ENCODE measurements around the gene ZNRF3.
"Not testable (repeated sequence)": the region's sequence is repeated elsewhere in the genome, so short reads cannot be mapped to it uniquely, and the experiment has no call there.

ZNRF3 gene

DNA sequence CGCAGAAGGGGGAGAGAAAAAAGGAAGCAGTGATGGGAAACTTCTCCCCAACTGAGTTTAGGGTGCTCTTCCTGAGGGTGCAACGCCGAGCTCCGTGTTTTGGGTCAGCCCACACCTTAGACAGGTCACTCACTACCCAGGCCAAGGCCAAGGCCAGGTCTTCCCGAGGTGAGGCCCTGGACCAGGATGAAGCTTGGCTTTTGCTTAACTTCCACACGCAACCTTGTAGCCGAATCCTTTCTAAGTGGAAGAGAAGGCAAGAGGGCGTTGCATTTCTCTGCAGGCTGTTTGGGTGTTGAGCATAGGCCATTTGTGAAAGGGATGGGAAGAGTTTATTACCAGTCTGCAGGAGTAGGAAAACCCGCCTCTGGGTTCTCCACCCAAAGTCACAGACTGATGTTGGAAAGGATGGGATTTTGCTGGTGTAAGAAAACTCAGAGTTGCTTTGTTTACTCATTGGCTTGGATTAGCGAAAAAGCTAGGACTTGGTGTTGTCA is 191.0 kb downstream of the ZNRF3 start:
- no peak for DNase-seq

DNA sequence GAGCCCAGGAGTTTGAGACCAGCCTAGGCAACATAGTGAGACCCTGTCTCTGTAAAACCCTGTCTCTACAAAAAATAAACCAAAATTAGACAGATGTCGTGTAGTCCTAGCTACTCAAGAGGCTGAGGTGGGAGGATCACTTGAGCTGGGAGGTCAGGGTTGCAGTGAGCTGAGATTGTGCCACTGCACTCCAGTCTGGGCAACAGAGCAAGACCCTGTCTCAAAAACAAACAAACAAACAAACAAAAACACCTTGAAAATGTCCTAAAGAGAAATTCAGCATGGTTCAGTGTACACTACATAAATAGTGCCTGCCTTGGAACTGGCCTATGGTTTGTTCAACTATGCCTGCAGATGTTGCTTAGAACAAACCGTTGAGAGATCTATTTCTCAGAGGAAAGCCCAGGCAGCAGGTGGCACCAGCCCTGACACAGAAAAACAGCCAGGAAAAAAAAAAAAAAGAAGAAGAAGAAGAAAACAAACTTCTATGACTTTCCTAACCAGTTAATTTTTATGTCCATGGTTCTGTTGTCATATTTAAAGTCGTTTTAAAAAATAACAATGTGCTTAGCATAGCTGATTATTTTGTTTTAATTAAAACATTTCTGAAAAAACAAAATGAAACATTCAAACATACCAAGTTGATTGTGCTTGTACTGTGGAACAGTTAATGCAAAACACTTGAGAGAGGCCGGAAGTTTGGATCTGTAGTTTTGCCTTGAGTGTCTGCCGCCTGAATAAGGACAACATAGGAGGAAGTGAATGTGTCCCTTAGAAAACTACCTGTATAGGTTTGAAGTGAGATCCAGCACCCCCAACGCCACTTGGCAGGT is 194.9 kb downstream of the ZNRF3 start:
- no peak for DNase-seq

DNA sequence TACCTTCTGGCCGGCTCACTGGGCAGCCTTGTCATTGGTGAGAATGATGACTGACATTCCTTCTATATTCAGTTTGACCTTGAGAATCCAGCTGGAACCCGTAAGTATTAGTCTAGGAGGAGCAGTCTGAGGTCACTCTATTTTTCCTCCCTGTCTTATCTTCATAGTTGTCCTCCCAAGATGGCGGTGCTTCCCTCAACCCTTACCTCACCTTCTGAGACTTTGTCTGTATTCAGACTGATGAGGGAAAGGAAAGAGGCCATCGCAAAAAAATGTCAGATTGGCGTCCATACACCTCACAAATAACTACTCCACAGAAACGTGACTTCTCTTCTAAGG is 195.5 kb downstream of the ZNRF3 start:
- DNase-seq = no peak

DNA sequence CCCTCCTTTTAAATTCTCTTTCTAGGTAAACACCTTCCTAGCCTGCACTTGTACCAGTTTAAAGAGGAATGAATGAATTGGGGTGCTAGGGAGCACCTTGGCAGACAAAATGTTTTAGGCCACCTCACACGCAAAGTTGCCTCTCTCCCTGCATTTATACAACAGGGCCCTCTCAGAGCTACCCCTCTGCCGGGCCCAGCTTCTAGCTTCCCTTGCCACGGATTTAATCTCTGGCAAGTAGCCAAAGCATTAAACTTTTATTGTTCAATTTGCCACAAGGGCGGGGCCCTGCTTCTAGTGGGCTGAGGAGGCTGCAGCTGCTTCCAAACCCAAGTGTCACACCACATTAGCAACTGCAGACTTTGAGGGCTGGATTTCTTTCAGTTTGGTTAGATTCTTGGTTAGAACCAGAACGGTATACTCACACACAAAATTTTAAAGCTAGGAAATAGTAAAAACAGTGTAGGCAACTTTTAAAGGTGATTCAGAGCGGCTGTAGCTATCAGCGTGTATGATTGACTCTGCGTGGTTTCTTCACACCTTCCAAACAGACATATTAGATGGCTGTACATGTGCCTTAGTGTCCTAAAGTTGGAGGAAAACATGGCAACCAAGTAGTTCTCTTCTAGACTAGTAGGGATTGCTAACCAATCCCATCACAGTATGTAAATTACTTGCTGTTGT is 196.0 kb downstream of the ZNRF3 start:
- DNase-seq = no peak

DNA sequence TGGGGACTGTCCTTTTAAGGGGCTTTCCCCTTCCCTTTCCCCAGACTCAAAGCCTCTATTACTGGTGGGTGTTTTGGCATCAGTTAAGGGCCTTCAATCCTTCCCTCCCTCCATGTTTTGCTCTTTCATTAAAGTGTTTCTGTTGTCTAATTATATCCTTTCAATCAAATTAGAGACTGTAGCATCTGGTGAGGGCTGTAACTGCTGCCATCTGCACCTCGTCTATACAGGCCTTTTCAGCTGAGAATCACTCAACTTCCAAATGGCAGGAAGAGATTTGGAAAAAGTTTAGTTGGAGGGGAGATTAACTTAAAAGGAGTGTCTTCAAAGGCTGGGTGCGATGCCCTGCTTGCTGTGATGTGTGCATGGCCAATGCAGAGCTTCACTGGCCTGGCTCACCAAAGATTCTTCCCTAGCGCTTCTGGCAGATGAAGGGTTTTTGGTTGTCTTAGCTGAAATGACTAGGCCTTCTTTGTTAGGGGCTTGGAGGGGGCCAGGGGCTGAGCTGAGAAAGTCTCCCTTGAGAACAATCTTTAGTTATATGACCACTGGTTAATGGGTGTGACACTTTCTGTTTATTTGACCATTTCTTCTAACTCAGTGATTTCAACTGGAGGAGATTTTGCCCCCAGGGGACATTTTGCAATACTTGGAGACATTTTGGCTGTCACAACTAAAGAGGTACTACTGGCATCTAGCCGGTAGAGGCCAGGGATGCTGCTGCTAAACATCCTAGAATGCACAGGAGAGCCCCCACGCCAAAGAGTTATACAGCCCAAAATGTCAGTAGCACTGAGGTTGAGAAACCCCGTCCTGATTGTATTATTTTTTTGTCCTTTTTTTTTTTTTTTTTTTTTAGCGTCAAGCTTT is 197.0 kb downstream of the ZNRF3 start:
- DNase-seq = no peak

DNA sequence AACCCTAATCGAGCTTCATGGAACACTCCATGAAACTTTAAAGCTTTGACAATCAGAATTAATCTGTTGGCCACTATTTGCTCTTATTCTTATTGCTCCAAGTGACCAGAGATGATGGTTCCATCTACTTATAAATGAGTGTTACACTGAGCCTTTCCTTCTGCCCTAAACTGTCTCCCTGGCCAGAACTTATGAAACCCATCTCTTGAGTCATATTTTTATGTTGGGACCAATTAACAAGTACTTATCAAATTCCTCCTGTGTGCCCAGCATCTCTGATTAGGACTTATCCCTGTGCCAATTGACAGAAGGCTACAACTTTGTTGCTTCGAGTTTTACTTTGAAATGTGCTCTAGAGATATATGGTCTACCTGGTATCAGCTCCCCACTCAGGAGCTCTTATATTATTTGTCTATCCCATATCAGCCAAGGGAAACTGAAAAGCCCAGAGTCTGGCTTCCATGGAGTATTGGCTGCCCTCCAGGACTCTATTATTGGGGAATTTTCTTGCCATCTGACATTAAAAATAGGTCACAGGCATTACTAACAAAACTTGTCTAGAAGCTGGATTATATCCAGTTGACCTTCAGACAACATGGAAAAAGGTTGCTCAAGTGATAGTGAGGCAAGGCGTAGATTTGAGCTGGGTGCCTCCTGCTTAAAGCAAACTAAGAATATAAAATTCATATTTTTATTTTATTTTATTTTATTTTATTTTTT is 198.3 kb downstream of the ZNRF3 start:
- no peak for DNase-seq

DNA sequence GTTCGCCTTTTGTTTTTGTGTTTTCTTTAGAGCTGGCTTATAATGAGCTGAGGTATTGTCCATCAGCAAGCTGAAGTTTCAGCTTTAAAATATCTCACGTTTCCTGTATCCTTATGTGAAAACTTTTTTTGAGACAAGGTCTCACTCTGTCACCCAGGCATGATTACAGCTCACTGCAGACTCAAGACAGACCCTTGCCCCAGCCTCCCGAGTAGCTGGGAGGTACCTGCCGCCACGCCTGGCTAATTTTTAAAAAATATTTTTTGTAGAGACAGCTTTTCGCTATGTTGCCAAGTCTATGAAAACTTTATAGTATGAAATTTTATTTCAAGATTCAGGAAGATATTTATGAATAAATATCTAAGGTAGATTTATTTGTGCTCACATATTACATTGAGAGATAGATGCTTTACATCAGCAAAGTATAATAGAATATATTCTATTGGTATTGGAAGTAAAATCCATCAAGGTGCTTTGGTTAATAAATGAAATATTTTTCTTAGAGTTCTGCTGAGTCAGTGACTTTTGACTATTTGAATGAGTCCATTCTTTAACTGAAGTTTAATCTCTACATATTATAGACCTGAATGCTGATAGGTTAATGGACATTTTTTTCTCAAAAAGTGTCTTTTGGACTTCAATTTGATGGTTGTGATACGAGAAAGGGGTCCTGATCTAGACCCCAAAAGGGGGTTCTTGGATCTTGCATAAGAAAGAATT is 199.6 kb downstream of the ZNRF3 start:
- no peak for DNase-seq

DNA sequence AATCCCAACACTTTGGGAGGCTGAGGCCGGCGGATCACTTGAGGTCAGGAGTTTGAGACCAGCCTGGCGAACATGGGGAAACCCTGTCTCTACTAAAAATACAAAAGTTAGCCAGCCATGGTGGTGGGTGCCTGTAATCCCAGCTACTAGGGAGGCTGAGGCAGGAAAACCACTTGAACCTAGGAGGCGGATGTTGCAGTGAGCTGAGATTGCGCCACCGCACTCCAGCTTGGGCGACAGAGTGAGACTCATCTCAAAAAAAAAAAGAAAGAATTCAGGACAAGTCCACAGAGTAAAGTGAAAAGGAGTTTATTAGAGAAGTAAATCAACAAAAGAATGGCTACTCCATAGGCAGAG is 200.2 kb downstream of the ZNRF3 start:
- not testable (repeated sequence) for DNase-seq

DNA sequence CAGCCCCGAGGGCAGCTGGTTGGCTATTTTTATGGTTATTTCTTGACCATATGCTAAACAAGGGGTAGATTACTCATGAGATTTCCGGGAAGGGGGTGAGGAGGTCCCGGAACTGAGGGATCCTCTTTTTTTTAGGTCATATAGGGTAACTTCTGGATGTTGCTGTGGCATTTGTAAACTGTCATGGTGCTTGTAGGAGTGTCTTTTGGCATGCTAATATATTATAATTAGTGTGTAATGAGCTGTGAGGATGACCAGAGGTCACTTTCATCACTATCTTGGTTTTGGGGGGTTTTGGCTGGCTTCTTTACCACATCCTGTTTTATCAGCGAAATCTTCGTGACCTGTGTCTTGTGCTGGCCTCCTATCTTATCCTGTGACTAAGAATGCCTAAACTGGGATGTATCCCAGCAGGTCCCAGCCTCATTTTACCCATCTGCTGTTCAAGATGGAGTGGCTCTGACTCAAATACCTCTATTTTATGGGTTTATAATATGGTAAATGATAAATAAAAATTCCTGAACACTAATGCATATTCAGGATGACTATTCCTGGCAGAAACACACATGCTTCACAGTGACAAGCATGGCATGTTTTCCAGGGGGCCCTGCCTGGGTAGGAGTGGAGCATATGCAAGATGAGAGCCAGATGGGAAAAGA is 200.7 kb downstream of the ZNRF3 start:
- DNase-seq = no peak

DNA sequence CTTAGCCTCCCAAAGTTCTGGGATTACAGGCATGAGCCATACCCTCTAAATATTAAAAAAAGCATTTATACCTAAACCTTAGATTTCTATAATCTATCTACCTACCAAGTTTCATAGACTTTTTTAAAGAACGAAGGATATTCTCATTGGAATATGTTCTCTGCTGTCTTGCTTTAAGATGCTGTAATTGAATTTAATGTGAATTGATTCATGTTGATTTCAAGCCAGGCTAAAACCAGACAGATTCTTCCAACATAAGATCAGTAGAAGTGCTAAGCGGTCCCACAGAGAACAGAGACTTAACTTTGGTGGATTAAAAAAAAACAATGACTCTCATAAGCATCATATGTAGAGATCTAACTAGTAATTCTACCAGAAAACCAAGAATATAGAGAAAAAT is 203.6 kb downstream of the ZNRF3 start:
- no peak for DNase-seq

DNA sequence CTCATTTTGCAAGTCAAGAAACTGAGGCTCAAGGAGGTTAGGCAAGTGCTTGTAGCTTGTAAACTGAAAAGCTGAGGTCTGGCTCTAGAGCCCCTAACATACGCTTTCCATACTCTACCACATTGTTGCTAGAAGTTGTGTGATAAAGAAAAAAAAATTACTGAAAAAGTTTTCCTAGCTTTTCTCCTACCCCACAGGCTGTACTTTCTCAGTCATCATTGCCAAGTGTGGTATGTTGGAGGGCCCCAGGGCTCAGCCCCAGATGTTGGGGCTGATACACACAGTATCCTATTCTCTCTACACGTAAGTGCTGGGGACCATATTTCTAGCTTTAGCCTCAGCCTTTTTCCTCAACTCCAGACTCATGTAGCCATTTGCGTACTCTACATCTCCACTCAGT is 205.4 kb downstream of the ZNRF3 start:
- no peak for DNase-seq

DNA sequence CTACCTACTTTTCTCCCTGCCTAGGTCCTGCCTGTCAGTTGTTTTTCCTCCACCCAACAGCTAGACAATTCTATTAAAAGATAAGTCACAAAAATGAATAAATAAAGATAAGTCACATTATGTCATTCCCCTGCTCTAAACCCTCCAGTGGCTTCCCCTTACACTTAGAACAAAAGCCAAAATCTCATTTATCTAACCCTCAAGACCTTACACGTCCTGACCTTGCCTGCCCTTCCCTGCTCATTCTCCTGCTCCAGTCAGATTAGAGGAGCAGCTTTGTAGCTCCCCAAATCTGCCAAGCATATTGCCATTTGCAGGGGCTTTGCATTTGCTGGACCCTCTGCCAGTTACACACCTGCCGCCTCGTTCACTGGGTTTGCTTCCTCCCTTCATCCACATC is 206.1 kb downstream of the ZNRF3 start:
- no peak for DNase-seq

DNA sequence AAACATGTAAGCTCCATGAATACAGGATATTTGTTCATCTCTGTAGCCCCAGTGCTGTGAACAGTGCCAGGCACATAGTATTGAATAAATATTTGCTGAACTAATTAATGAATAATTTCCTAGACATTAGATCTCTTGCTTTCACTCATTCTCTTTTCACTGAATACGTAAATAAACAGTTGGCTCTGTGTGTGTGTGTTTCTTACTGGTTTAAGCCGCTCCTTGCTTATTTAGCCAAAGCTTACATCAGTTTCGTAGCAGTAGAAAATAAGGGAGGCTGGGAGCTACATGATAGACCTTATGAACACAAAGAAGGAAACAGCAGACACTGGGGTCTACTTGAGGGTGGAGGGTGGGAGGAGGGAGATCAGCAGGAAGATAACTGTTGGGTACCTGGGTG is 206.7 kb downstream of the ZNRF3 start:
- DNase-seq = no peak

DNA sequence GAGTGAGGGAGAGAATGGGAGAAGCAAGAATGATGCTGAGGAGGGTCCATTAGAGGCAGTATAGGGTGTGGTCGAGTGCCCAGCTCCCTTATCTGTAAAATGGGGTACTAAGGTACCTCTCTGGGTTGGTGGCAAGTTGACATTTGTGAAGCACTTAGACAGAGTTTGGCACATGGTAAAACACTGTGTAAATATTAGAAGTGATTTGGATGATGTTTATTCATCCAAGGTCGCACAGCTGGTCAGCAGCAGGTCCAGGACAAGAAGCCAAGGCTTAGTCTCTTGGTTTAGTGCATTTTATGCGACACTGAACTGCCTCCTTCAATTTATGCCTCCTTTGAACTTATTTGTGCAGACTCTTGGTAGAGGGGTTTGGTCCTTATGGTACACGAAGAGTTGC is 208.9 kb downstream of the ZNRF3 start:
- no peak for DNase-seq

DNA sequence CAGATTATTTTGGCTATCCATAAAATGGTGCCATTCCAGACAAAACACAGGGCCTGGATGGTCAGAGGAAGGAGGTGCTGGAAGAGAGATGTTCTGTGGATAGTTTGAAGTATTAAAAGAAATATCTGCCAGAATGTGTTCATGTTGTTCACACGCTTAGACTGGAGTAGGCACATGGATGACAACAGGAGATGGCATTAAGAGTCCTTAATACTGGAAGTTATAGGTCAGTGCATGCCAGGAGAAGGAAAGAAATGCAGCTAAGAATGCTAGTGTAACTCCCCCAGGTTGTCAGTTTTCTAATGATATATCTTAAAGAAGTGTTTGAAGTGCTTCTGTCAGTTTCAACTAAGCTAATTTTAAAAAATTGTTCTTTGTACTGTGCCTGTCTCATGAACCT is 209.7 kb downstream of the ZNRF3 start:
- DNase-seq = no peak

DNA sequence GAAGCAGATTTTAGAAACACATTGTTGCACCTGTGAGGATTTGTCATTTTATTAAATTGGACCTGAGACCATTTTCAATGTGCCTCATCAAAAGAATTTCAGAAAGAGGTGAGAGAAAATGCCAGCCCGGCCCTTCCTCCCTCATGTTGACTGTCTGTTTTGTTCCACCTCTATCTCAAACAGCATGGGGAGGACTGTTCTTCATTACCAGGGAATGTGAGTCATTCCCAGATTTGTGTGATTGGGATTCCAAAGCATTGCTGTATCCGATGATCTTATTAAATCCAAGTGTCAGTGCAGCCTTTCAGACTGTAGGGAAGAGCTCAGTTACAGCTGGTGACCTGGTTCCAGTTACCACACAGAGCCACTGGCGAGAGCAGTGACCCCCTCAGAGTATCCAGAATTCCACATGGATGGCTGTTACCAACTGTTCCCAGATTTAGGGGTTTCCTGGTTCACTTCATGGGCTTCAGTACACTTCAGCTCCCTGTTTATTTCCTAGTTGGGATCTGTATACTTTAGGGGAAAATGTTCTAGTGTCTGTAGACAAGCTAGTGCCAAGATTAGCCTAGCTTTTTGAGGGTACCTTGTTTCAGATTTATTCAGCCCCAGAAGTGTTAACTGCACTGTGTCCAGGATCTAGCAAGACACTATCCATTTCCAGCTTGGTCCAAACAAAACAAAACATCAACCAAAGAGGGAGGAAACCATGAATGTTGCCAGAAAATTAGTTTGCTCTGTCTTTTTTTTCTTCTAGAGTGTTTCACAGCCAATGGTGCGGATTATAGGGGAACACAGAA is 210.3 kb downstream of the ZNRF3 start:
- no peak for DNase-seq

DNA sequence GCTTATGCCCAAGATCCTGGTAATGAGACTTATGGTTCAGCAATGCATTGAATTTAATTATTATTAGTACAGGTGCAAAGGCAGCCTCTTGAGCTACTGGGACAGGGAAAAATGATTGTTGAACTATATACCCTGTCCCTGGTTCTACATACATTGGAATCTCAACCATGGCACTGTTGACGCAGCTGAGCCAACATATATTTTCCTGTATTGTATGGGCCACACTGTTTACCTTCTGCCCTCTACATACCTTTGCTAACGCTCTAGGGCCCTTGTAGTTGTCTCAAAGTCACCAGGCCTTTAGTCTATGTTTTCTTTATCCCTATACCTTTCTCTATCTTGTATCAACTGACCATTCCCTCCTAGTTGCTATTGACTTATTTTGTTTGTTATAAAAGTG is 212.1 kb downstream of the ZNRF3 start:
- DNase-seq = no peak

DNA sequence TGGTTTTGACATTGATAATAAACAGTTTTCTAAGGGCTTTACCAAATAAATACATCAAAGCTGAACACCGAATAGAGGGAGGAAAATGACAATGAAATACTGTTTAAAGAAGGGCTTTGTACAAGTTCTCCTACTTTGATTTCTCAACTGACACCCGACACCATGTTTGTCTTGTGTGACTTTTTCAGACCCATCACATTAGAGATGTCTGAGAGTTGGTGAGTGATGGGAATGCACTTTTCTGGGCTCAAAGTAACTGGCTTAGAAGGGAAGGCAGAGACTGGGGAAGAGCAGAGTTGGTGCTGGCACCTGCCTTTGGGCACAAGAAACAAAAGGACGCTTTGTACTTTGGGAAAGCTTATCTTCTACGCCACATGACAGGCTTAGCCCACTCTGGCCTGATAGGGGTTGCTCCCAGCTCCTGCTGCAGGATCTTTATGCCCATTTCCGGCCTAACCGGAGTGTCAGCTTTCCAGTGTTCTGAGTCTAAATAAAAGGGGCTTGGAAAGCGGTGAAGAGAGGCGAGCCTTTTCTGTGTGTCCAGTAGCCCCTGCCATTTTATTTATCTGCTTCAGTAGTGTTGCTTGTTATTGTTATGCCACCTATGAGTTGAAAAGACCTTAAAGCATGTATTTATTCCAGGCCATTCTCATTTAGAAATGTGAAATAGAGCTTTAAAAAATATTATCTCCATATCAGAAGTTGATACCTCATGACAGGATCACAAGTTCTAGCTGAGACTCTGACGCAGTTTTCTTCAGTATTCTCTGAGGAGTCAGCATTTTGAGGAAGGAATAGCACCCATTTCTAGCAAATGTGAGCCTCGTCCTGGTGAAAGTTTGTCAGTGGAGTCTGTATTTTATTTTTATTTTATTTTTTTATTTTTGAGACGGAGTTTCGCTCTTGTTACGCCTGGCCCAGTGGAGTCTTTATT is 213.6 kb downstream of the ZNRF3 start:
- no peak for DNase-seq

DNA sequence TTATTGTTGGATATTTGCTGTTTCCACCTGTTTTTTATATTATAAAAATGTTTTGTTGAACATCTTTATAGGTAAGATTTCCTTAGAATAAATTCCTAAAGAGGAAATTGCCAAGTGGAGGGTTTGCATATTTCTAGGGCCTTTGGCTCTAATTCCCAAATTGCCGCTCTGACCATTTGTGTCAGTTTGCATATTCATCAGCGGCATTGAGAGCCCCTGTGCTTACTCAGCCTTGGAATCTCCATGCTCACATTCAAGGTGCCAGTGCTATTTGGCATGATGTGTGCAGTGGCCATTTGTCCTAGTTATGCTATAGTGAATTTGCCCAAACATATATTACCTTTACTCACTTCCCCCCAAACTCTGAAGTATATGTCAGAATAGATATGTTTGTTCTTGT is 214.9 kb downstream of the ZNRF3 start:
- no peak for DNase-seq

DNA sequence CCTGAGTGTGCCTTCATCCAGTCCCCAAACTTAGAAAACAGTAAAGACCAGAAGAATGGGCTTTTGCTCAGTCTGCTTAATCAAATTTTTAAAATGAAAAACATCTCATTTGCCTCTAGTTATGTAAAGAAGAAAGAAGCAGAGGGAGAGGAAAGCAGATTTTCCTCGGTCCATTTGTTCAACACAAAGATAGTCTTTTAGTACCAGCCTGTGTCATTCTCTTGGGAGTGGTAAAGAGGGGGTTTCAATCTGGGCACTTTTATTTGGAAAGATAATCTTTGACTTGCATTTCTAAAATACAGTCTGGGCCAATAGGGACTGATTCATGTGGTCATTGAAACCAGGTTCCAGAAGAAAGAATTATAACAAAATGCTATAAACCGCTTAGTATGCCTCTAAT is 218.9 kb downstream of the ZNRF3 start:
- no peak for DNase-seq

Measured in right forelimb (tissue), 1 donor.